Measurements from ENCODE around the gene DNPEP.
"Not testable (repeated sequence)": the region's sequence is repeated elsewhere in the genome, so short reads cannot be mapped to it uniquely, and the experiment has no call there.

Gene DNPEP

DNA sequence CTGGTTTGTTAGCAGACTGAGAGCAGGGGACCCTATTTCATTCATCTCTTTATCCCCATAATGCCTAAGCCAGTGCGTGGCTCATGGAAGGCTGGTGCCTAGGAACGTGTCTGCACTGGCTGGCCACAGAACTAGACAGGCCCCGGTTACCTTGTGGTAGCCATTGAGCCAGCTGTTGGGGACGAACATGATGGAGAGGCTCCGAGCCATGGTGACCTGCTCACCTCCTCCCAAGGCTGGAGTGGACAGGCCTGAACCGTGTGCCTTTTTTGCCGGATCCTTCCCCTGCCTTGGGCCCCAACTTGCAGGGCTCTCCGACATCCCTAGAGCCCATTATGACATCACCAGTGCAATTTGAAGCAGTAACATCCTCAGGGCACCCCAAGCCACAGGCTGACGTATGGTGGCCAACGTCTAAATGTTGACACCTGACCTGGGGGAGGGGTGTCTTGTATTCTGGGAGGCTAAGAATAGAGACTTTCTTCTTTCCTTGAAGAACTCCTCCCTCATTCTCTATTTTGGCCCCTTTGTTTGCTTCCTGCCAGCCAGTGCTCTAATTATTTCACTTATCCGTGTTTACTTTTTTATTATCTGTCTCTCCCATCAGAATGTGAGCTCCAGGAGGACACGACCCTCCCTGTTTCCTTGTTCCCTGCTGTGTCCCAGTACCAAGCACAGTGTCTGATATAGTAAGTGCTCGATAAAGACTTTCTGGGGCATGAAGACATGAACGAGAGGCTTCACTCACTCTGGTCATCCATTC, 12.2 kb upstream of the DNPEP start:
- H3K4me3 ChIP-seq (ENCODE audit: low read depth, low read length): no peak overlapping the region

GRCh38 chr2:219398721-219399363, 11.1 kb upstream of the DNPEP start:
- no peak overlapping the region for H3K4me3 ChIP-seq (ENCODE audit: low read depth, low read length)
- TF ChIP-seq, protein P1, sequence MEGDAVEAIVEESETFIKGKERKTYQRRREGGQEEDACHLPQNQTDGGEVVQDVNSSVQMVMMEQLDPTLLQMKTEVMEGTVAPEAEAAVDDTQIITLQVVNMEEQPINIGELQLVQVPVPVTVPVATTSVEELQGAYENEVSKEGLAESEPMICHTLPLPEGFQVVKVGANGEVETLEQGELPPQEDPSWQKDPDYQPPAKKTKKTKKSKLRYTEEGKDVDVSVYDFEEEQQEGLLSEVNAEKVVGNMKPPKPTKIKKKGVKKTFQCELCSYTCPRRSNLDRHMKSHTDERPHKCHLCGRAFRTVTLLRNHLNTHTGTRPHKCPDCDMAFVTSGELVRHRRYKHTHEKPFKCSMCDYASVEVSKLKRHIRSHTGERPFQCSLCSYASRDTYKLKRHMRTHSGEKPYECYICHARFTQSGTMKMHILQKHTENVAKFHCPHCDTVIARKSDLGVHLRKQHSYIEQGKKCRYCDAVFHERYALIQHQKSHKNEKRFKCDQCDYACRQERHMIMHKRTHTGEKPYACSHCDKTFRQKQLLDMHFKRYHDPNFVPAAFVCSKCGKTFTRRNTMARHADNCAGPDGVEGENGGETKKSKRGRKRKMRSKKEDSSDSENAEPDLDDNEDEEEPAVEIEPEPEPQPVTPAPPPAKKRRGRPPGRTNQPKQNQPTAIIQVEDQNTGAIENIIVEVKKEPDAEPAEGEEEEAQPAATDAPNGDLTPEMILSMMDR (IDR thresholded peaks at IDR 0.05; ENCODE audit: low read depth, low read length): no peak

More for the DNA sequence above, 12.2 kb upstream of the DNPEP start:
- TF ChIP-seq, protein P1 (IDR thresholded peaks at IDR 0.05; ENCODE audit: low read depth, low read length): no peak

DNA sequence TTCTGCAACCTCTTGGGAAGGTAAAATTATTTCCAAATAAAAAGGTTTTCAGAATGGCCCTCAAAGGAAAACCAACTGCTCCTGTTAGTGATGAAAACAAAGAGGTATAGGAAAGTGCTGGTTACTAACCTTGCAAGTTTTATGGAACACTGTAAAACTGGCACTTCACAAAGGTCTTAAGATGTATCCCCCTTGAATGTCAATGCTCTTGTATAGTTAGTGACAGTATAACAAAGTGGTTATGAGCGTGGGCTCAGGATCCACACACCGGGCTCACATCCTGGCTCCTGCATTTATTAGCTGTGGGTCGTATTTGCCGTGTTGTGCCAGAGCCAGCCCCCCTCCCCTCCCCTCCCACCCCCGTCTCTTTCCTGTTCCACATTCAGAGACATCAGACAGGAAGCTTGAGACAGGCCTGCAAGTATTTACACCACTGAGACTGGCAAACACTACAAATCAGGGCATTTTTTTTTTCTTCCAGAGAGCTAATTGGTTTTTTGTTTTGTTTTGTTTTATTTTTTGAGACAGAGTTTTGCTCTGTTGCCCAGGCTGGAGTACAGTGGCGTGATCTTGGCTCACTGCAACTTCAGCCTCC, 9.2 kb upstream of the DNPEP start:
- TF ChIP-seq, protein P1 (IDR thresholded peaks at IDR 0.05; ENCODE audit: low read depth, low read length): no peak
- no peak overlapping the region for H3K4me3 ChIP-seq (ENCODE audit: low read depth, low read length)

DNA sequence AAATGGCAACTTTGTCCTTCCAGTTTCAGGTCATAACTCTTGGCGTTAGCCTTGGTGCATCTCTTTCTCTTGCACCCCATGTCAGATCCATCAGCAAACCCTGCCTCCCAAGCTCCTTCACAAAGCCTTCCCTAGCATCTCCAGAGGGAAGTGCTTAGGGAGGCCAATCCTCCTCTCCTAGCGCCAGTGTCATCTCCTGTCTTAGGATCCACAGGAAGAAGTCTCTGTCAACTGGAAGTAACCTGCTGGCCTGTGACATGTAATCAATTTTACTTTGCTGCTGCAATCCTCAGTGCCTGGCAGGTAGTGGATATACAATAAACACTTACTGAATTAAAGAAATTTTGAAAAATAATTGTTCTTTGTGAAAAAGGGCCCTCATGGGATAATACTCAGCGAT, 7.9 kb upstream of the DNPEP start:
- no peak overlapping the region for H3K4me3 ChIP-seq (ENCODE audit: low read depth, low read length)
- TF ChIP-seq, protein P1 (IDR thresholded peaks at IDR 0.05; ENCODE audit: low read depth, low read length): no peak

- not testable (repeated sequence) for H3K4me3 ChIP-seq (ENCODE audit: low read depth, low read length)
Observed at GRCh38 chr2:219395056-219395455, 7.3 kb upstream of the DNPEP start.

GRCh38 chr2:219392754-219393153, 5.0 kb upstream of the DNPEP start:
- H3K4me3 ChIP-seq (ENCODE audit: low read depth, low read length): no peak overlapping the region
- TF ChIP-seq, protein P1 (IDR thresholded peaks at IDR 0.05; ENCODE audit: low read depth, low read length): no peak

DNA sequence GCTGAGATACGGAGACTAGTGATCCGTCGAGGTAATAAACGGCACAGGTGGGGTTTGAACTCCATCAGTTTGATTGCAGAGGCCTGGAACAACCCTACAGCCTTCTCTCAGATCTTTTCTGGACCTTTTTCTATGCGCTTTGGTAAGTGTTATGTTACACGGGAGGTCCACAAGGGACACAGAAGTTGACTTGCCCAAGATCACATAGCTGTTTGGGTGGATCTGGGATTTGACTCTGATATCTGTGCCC, 1.1 kb upstream of the DNPEP start:
- TF ChIP-seq, protein P1 (IDR thresholded peaks at IDR 0.05; ENCODE audit: low read depth, low read length): no peak
- no peak overlapping the region; the same call in 1 of the 2 replicates for H3K4me3 ChIP-seq (ENCODE audit: low read depth, low read length)

Measured in WI38 (cell line).